HEK293T (cell line): ENCODE data around the gene STT3A.

Experiments
- CTCF ChIA-PET: fragments of 350-600 bp; formaldehyde crosslinking; extraction: SDS; loops from one replicate; lab custom pipeline; 2021; ENCODE audit warnings: antibody characterized with exemption, inconsistent platforms; lab: Yijun Ruan, JAX
- POLR2A ChIA-PET: fragments of 350-600 bp; formaldehyde crosslinking; extraction: SDS; loops from one replicate; lab custom pipeline; 2020; ENCODE audit warnings: antibody characterized with exemption, inconsistent platforms; lab: Yijun Ruan, JAX
- DNase-seq: peaks from one replicate; pipeline ENCODE4 v3.0.0; 2012; ENCODE audit warnings: mixed read lengths; ENCODE audit errors: extremely low spot score
- ARNT ChIP-seq: fragments of 450-650 bp; IDR thresholded peaks from 2 replicates; pipeline ENCODE4 v1.6.1; 2017; ENCODE audit warnings: mild to moderate bottlenecking
- BHLHE40 ChIP-seq: fragments of 450-650 bp; IDR thresholded peaks from 2 replicates; pipeline ENCODE4 v1.6.1; 2016; ENCODE audit warnings: mild to moderate bottlenecking, moderate library complexity, borderline replicate concordance
- CTBP1 ChIP-seq: fragments of 450-650 bp; IDR thresholded peaks from 2 replicates; pipeline ENCODE4 v1.6.1; 2016; ENCODE audit warnings: borderline replicate concordance
- ELF4 ChIP-seq: fragments of 450-650 bp; IDR thresholded peaks from 2 replicates; pipeline ENCODE4 v1.6.1; 2017; ENCODE audit warnings: antibody characterized with exemption
- FOXA1 ChIP-seq: fragments of 450-650 bp; IDR thresholded peaks from 2 replicates; pipeline ENCODE4 v1.6.1; 2016; ENCODE audit warnings: mild to moderate bottlenecking
- FOXK2 ChIP-seq: fragments of 450-650 bp; IDR thresholded peaks from 2 replicates; pipeline ENCODE4 v1.6.1; 2016; ENCODE audit warnings: mild to moderate bottlenecking
- FOXM1 ChIP-seq: fragments of 450-650 bp; IDR thresholded peaks from 2 replicates; pipeline ENCODE4 v1.6.1; 2017; ENCODE audit warnings: mild to moderate bottlenecking, borderline replicate concordance
- HDGF ChIP-seq: fragments of 450-650 bp; IDR thresholded peaks from 2 replicates; pipeline ENCODE4 v1.6.1; 2017; ENCODE audit warnings: antibody characterized with exemption, borderline replicate concordance
- L3MBTL2 ChIP-seq: fragments of 450-650 bp; conservative IDR thresholded peaks from 2 replicates; pipeline ENCODE4 v1.6.1; 2016; ENCODE audit warnings: mild to moderate bottlenecking
- LEF1 ChIP-seq: fragments of 450-650 bp; IDR thresholded peaks from 2 replicates; pipeline ENCODE4 v1.6.1; 2017; ENCODE audit warnings: mild to moderate bottlenecking, borderline replicate concordance
- NFRKB ChIP-seq: fragments of 450-650 bp; IDR thresholded peaks from 2 replicates; pipeline ENCODE4 v1.6.1; 2016; ENCODE audit warnings: mild to moderate bottlenecking, moderate library complexity
- SP1 ChIP-seq: fragments of 450-650 bp; IDR thresholded peaks from 2 replicates; pipeline ENCODE4 v1.6.1; 2017
- SUZ12 ChIP-seq: fragments of 450-650 bp; IDR thresholded peaks from 2 replicates; pipeline ENCODE4 v1.6.1; 2016; ENCODE audit warnings: mild to moderate bottlenecking
- TARDBP ChIP-seq: fragments of 450-650 bp; IDR thresholded peaks from 2 replicates; pipeline ENCODE4 v1.6.1; 2016
- ZNF384 ChIP-seq: fragments of 450-650 bp; IDR thresholded peaks from 2 replicates; pipeline ENCODE4 v1.6.1; 2016
- TF ChIP-seq, protein P1 (sequence below): fragments of 450-650 bp; IDR thresholded peaks from 2 replicates; pipeline ENCODE4 v1.6.1; 2016

STT3A gene

GRCh38 chr11:125627236-125627910, 34.7 kb downstream of the STT3A start:
- CTCF ChIA-PET, result interaction anchor here (0.6 kb wide), 1 partner anchor 789 kb away, joined by 3 read pairs; no protein-coding TSS in a partner anchor
- TF ChIP-seq, protein P1, sequence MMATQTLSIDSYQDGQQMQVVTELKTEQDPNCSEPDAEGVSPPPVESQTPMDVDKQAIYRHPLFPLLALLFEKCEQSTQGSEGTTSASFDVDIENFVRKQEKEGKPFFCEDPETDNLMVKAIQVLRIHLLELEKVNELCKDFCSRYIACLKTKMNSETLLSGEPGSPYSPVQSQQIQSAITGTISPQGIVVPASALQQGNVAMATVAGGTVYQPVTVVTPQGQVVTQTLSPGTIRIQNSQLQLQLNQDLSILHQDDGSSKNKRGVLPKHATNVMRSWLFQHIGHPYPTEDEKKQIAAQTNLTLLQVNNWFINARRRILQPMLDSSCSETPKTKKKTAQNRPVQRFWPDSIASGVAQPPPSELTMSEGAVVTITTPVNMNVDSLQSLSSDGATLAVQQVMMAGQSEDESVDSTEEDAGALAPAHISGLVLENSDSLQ, result no peak
- TF ChIP-seq NFRKB (no peak), CTBP1 (no peak), ELF4 (no peak), ZNF384 (no peak), TARDBP (no peak)
- POLR2A ChIA-PET, result interaction anchor here (0.8 to 3.4 kb wide), 3 partner anchors 34 to 313 kb away, joined by 3 to 22 read pairs (median 4); partner anchors contain the start of genes HYLS1 and STT3A
- no peak for DNase-seq

- DNase-seq, result no peak
- CTCF ChIA-PET, result no interaction called here
- TF ChIP-seq FOXK2 (no peak), SP1 (no peak), CTBP1 (no peak), BHLHE40 (no peak), NFRKB (no peak), FOXM1 (no peak), ZNF384 (no peak), ELF4 (no peak), SUZ12 (no peak), HDGF (no peak)
- POLR2A ChIA-PET, result no interaction called here
Observed at GRCh38 chr11:125637840-125638239, 45.2 kb downstream of the STT3A start.

GRCh38 chr11:125638315-125638714, 45.7 kb downstream of the STT3A start:
- no peak for DNase-seq
- TF ChIP-seq SP1, result no peak
- TF ChIP-seq, protein P1, result no peak
- no peak for TF ChIP-seq SUZ12
- CTCF ChIA-PET, result no interaction called here
- POLR2A ChIA-PET, result no interaction called here

DNA sequence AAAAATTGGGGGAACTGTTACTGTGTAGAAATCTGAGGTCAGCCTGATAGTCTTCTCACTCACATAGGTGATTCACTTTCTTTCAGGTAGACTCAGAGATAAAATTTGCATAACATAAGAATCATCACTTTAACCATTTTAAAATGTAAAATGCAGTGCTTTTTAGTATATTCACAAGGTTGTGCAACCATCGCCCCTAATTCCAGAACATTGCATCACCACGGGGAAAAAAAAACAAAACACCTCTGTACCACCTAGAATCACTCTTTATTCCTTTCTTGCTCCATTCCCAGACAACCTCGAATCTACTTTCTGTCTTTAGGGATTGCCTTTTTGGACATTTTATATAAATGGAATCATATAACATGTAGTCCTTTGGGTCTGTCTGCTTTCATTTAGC, 53.2 kb downstream of the STT3A start:
- POLR2A ChIA-PET, result no interaction called here

DNA sequence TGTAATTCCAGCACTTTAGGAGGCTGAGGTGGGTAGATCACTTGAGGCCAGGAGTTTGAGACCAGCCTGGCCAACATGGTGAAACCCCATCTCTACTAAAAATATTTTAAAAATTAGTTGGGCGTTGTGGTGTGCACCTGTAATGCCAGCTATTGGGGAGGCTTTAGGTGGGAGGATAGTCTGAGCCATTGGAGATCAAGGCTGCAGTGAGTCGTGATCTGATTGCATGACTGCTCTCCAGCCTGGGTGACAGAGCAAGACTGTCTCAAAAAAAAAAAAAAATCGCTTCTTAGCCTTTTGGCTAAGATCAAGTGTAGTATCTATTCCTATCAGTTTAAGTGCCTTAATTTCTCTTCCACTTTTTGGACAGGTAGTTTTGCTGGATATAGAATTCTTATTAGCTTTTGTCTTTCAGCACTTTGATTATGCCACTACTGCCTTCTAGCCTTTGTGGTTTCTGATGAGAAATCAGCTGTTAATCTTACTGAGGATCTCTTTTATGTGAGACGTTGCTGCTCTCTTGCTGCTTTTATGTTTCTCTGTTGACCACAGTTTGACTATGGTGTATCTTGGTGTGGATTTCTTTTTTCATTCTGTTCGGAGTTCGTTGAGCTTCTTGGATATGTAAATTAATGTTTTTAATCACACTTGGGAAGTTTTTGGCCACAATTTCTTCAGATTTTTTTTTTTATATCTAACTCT, 57.0 kb downstream of the STT3A start:
- ChIA-PET CTCF (no interaction called here), POLR2A (no interaction called here)
- TF ChIP-seq FOXM1 (no peak), SP1 (no peak), ZNF384 (no peak), HDGF (no peak), NFRKB (no peak), TARDBP (no peak), FOXA1 (no peak), L3MBTL2 (no peak)
- TF ChIP-seq, protein P1, result no peak
- DNase-seq, result no peak

More for the DNA sequence above, 53.2 kb downstream of the STT3A start:
- TF ChIP-seq, protein P1, result no peak
- TF ChIP-seq ZNF384 (no peak), FOXA1 (no peak)
- DNase-seq, result no peak
- CTCF ChIA-PET, result no interaction called here

- ChIA-PET POLR2A (no interaction called here), CTCF (no interaction called here)
- no peak for DNase-seq
- TF ChIP-seq ARNT, result no peak
- no peak for TF ChIP-seq BHLHE40
- no peak for TF ChIP-seq SP1
- no peak for TF ChIP-seq FOXK2
- TF ChIP-seq SUZ12, result no peak
- no peak for TF ChIP-seq NFRKB
- no peak for TF ChIP-seq HDGF
- no peak for TF ChIP-seq FOXA1
- TF ChIP-seq LEF1, result no peak
- TF ChIP-seq CTBP1, result no peak
- TF ChIP-seq FOXM1, result no peak
Observed at GRCh38 chr11:125662689-125663088, 70.0 kb downstream of the STT3A start.
